Stomach (tissue), 4 donors: Measurements from ENCODE around the gene RHOT1.

ENCODE experiments used
- CTCF ChIP-seq, 7 experiments: fragments of 450-650 bp in 4 of 7; fragments of 200-600 bp in 3 of 7; sonication (generic) in 3 of 7; IDR thresholded peaks; one replicate each; pipeline ENCODE4 v1.5.1; 2016 to 2019; ENCODE audit warnings: antibody characterized with exemption in 7 of 7, control low read depth in 2 of 7, mild to moderate bottlenecking in 1 of 7
- EP300 ChIP-seq: sonication (generic); formaldehyde crosslinking; IDR thresholded peaks from one replicate; pipeline ENCODE4 v1.6.1; 2017; ENCODE audit warnings: antibody characterized with exemption
- POLR2A ChIP-seq, 4 donors: fragments of 450-650 bp; IDR thresholded peaks; one replicate each; pipeline ENCODE4 v1.6.1; 2016; ENCODE audit warnings: antibody characterized with exemption in 4 of 4, control low read depth in 2 of 4, mild to moderate bottlenecking in 1 of 4, moderate library complexity in 1 of 4
- POLR2AphosphoS5 ChIP-seq, 3 donors: sonication (generic); formaldehyde crosslinking; IDR thresholded peaks; one replicate each; pipeline ENCODE4 v1.6.1; 2016; ENCODE audit warnings: antibody characterized with exemption in 3 of 3

- TF ChIP-seq CTCF (IDR thresholded peaks at IDR 0.05) (peak in 5 of 7 experiments; percentile 86 to 95 (median 94)), POLR2A (IDR thresholded peaks at IDR 0.05) (no peak), POLR2AphosphoS5 (IDR thresholded peaks at IDR 0.05) (peak in 1 of 3 donors; percentile 37), EP300 (no peak)
Observed at GRCh38 chr17:32253117-32253611, 110.9 kb downstream of the RHOT1 start.
